ENCODE results near the gene TBC1D3B. TPM values are rescaled to one million over a fixed set of nuclear protein-coding genes. Genes with fewer than 3 reads are reported as not detected.
"Not testable (repeated sequence)": the region's sequence is repeated elsewhere in the genome, so short reads cannot be mapped to it uniquely, and the experiment has no call there.

Gene TBC1D3B
- total RNA-seq, 1 experiment from 2014 or later, result not detected

DNA sequence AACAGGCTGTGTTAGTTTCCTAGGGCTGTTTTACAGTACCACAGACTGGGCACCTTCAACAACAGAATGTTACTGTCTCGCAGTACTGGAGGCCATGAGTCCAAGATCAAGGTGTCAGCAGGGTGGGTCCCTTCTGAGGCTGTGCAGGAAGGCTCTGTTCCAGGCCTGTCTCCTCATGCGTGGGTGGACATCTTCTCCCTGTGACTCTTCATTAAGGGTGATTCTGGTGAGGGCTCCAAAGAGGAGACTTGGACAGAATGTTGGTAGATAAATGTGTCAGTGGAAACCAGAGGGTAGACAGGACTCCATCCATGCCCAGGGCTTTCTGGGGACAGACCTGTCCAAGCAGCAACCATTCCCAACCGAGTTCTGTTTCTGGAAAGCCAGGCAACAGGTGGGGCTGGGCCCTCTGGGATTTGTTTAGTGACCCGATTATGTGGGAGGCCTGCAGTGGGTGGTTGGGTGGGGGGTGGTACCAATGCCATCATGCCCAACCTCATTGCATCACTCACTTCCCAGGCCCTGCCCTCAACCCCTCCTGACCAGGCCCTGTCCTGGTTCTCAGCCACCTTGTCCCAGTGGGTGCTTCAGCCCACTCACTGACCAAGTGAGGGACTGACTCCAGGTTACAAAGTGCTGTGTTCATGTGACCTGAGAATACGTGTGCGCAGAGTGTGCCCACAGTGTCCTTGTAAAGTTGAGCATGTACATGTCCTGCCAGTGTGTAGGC, 5.2 kb upstream of the TBC1D3B start:
- not testable (repeated sequence) for DNase-seq (ENCODE audit: low read depth)

DNA sequence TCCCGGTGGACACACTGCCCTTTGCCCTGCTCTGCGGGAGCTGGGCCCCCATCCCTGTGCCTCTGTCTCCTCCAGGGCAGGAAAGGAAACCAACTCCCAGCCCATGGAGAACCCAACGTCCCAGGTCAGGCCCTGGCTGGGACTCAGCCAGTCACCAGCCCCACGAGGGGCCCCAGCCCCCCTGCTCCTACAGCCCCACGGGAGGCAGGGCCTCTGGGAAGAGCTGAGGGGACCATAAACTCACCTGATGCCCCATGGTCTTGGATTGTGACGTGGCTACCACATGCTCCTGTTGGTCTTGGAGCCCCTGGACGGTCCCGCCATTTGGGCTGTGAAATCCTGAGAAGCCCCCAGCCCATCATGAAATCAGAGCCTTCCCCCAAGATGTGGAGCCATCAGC, 7.6 kb downstream of the TBC1D3B start:
- DNase-seq (ENCODE audit: low read depth), result not testable (repeated sequence)

DNA sequence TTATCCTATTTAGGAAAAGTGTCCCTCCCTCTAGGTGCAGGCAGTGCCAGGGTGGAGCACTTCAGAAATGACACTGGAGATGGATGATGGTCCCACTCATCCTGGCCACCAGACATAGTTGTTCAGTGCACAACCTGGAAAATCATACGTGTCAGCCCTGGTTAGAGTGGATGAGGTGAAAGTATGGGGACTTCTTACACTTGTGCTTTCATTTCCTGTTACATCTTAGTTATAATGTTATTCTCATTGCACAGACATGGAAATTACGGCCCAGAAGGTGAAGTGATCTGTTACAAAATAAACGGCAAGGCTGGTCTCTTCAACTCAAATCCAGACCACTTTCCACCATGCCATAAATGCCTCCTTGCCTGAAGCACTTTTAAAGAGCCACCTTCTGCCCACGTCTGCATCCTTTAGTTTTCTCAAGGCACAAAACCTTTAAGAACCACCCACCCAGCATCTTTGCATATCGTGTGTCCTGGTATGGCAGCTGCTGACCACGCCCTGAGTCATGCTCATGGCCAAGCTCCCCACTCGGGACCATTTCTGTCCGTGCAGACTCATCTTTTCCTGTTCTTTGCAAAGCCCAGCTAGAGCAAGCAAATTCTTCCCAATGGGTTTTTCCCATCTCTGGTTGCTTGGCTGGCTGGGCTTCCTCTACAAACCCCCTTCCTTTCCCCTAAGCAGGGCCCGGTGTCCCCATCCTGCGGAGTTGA, 22.4 kb downstream of the TBC1D3B start:
- DNase-seq (ENCODE audit: low read depth), result no peak

DNA sequence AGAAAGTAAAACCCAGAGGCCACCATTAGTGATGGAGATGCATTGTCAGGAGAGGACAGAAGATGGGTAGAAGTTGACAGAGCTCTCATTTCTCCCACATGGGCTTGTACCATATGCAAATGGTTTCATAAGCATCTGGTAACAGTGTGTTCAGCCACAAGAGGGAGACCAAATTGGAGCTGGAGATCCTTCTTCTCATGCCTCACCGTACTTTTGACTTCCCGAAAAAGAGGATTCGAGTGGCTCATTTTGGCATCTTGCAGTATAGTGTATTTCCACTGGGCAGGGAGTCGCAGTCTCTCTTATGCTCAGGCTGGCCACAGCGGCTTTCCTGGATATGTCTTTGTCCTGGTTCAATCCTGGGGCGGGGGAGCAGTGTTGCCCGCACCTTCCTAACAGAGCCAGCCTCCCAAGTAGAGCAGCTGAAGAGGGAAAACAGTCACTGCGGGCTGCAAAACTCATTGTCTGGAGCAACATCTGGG, 23.8 kb downstream of the TBC1D3B start:
- no peak for DNase-seq (ENCODE audit: low read depth)

DNA sequence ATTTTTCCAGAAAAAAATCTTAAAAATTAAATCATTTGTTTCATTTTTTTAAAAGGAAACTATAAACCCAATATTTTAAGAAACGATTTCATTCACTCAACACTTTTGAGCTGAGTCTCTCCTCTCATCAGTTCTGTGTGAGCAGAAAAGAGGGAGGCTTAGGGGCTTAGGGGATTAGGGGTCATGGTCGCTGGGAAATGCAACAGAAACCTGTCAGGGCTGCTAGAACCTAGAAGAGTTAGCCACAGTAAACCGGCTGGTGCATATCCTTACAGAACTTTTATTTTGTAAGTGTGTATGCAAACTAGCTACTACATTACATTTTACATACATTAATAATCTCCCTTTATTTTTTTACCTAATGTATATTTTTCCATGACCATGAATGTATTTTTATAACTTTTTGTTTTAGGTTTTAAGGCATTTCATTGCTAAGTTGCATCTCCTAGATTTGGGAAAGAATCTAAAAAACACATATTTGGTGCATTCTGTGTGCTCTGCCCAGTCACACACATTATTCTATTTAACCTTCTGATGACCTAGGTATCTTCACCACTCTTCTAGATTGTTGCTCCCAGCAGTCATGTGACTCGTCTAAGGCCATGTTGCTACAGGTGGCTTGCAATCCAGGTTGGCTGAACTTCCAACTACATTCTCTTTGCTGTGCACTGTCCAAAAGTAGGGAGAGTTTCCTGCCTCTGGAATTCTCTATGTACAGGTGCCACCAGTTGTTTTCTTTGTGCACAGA, 24.4 kb downstream of the TBC1D3B start:
- no peak for DNase-seq (ENCODE audit: low read depth)

DNA sequence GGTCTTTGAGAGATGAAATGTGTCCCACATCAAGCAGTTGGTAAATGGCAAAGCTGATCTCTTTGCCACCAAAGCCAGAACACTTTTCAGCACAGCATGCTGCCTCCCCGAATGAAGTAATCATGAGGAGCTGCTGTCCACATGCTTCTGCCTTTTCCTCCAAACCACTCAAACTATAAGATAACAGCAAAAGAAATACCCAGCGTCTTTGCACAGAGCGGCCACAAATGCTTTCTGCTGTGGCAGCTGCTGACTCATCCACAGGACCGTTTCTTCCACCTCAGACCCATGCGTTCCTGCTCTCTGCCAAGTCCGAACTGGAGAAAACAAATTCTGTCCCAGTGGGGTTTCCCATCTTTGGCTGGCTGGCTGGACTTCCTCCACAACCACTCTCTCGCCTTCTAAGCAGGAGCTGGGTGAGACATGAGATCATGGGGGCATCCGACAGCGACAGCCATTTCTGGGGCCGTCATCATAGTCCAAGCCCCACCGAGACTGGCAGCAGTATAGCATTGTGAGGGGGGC, 27.1 kb downstream of the TBC1D3B start:
- DNase-seq (ENCODE audit: low read depth), result peak; percentile 72

DNA sequence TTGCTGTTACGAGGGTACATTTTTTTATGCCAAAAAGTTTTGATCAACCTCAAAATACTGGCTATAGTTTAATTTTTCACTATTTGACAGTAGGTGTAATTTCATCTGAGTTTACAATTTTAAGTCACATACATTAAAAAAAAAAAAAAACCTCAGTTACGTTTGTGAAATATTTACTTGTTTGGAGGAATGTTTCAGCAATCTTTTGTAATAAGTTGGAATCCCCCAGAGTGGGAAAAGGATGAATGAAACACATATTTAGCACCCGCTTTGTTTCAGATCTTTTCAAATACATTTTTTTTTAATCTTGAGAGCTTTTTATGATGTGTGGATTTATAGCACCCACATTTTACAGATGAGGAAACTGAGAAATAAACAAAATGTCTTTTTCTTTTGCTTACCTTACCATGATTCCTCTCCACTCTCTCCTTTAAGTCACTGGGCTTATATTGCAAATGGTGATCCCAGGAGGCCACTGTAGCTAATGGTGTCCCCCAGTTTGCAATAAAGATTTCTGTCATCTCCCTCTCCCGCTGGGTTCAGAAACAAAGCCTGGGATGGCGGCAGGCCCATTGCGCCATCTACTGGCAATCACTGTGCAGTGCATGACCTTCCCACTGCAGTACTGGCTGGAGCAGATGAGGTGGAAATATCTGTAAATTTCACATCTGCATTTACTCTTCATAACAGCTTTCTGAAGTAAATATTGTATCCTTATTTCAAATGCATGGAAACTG, 27.7 kb downstream of the TBC1D3B start:
- peak; percentile 67 for DNase-seq (ENCODE audit: low read depth)

DNA sequence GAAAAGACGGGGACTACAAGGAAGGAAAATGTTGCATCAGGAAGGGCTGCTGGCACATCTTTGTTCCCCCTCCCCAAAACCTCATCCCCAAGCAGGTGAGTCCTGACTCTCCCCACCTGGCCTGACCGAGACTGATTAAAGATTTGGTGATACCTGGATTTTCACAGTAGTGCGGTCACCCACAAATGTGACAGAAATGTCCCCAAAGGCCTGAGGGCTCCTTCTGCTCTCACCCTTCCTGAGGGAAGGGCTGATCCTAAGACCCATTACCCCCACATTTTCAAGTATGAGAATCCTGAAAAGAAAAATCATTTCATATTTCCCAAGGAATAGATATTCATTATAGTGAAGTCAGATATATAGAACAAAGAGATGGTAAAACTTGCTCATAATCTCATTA, 28.8 kb downstream of the TBC1D3B start:
- DNase-seq (ENCODE audit: low read depth), result no peak

DNA sequence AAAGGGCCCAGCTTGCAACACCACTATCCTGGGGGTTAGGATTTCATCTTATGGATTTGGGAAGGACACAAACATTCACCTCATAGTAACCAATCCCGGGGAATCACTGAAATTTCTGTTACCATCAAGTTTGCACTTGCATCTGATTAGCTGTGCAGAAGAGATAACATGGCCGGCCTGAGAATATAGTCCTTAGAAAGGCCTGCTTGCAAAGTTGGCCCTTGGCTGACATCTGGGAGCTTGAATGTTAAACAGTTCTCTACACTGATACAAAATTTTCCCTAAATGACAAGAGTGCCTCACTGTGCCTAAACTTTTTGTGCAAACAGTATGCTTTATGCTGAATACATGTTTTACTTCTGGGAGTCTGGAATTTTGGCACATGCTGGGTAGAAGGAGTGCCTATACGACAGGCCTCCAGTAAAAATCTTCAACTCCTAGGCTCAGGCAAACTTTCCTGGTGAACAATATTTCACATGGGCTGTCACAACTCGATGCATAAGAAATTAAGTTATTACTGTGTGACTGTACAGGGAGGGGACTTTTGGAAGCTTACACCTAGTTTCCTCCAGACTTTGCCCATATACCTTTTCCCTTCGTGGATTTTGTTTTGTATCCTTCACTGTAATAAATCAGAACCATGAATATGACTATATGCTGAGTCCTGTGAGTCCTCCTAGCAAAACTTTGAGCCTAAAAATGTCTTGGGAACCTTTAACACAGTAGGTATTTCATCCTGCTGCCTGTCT, 31.3 kb downstream of the TBC1D3B start:
- no peak for DNase-seq (ENCODE audit: low read depth)

DNA sequence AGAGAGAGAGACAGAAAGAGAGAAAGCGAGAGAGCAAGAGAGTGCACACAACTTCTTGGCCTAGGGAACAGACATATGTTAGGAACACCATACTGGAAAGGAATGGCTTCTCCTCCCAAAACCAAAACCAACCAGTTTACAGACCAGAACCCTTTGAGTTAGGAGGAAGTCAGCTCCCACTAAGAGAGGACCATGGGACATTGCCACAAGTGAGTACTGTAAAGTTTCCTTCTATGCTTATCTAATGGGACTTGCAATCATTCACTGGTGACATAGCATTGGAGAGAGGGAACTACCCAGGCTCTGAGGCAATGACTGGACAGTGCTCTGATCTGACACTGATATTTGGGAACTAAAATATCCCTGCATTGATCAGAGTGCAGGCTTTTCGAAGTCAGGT, 32.4 kb downstream of the TBC1D3B start:
- DNase-seq (ENCODE audit: low read depth), result no peak

DNA sequence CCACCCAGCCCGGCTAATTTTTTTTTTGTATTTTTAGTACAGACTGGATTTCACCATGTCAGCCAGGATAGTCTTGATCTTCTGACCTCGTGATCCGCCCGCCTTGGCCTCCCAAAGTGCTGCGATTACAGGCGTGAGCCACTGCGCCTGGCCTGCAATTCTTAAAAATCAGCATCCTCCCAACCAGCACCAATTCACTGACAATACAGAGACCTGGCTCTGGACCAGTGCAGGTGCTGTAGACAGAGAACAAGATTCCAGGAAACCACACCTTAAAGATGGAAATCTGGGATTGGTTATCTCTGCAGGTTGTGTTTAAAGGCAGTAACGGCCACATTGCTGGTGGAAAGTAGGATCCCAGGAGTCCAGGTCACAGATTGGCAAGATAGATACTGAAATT, 33.6 kb downstream of the TBC1D3B start:
- no peak for DNase-seq (ENCODE audit: low read depth)

DNA sequence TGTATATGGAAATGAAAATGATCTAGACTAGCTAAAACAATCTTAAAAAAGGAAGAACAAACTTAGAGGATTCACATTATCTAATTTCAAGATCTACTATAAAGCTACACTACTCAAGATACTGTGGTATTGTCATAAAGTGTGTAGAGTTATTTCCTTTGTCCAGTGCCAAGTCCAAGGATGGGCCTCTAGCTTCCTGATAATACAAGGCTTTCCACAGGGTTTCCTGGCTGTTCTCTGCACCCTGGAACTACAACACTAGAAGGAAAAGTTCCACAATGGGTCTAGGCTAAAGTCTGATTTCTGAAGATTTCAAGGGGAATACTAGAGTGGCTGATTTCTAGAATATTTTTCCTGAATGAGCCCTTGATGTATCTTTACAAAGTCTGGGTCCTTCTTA, 34.2 kb downstream of the TBC1D3B start:
- no peak for DNase-seq (ENCODE audit: low read depth)

DNA sequence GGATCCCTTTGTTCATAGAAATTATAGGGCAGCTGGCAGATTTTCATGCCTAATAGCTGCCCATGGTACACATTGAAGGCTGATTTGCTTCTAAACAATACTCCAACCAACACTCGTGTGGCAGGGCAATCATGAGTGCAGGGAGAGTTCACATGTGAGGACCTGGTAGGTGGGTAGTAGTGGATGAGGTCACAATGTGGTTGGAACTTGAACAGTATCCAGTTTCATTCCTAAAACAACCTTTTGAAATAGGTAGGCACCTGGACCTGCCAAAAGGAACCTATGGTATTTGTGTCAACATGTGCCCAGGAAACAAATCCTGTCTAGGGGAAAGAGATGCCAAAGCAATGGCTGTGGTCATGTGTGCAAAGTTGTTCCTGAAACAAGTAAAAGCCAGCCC, 40.0 kb downstream of the TBC1D3B start:
- DNase-seq (ENCODE audit: low read depth), result no peak

DNA sequence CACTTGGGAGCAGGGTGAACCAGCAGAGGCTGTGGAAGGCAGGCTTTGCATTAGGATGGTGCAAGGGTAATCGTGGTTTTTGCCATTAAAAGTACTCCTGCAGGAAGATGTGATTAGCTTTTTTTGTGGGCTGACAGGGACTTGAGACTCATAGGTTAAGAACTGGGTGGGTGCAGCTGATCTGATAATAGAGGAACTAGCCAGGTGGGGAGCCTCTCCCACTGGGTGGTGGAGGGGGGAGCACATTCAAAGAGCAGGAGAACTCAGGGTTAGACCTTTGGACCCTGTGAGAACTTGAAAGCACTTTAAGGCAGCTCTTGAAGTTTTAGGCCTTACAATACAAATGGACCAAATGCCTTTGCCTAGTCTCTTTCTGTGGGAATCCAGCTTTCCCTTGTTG, 40.4 kb downstream of the TBC1D3B start:
- DNase-seq (ENCODE audit: low read depth), result no peak

DNA sequence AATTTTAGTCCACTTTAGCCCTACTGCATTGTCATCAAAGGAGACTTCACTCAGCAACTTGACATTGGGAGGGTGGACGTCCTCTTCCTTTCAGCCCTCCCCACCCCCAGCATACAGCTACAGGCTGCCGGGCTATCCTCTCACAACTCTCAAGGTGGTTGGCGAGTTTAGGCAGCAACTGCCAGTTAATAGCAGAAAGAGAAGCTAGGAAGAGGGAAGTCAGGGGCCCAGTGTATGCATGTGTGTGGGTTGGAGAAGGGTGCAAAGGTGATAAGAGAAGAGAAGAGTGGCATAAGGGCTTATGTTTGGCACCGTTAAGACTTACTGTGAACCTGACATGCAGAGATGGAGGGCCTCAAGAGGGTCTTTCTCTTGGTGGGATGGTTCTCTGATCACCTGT, 41.0 kb downstream of the TBC1D3B start:
- no peak for DNase-seq (ENCODE audit: low read depth)

DNA sequence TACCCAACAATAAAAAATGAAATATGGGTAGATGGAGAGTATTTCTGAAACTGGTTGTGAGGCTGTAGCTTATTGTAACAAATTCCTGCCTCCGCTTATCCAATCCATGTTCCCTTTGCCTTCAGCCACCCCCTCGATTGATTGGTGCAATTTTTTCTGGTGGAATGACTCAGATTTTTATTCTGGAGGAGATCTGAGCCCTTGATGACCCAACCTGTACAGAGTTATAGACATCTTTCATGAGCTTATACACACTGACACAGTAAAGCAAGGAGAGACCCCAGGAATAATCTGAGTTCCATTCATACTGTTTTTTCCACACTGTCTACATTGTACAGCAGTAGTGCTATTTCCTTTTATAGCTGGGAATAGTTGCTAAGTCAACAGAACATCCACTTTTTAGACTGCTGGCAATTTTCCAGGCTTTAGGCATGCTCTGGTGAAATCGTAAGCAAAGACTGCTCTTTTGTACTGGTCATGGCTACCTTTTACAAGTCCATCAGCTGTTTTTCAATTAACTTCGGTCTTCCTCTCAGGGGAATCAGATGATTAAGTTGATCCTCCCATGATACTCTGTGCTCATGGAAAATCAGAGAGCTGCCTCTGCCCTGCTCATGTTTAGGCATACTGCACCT, 42.7 kb downstream of the TBC1D3B start:
- DNase-seq (ENCODE audit: low read depth), result no peak

DNA sequence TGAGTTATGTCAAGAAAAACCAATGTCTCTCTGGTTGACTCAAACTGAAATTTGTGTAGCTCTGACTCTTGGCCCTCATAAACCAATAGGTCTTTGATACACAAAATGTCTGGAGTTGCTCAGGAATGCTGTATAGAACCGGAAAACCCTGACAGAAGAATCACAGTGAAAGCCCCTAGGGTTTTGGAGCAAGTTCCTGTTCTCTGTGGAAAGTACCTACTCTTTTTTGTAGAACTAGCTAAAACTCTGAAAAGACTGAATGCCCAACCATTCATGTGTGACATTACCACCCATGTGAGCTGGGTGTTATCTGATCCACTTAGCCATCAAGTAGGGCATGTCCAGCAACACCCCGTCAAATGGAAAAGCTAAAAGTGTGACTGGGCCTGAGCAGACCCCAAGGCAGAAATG, 44.0 kb downstream of the TBC1D3B start:
- DNase-seq (ENCODE audit: low read depth), result no peak

DNA sequence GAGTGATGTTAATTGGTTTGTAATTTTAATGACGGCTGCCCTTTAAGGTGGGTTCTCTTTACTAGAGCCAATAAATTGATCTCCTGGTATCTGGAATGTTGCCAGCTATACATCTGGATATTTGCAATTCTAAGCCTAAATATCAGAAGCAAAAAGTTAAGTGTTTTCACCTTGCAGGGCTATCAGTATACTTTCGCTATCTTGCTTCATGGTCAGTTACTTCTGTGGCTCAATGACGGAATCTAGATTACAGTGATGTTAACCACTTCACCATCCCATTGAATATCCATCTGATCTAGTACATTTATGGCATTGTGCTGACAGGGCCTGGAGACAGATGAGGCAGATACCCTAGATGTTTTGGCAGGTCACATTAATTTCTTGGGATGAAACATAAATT, 44.5 kb downstream of the TBC1D3B start:
- no peak for DNase-seq (ENCODE audit: low read depth)

DNA sequence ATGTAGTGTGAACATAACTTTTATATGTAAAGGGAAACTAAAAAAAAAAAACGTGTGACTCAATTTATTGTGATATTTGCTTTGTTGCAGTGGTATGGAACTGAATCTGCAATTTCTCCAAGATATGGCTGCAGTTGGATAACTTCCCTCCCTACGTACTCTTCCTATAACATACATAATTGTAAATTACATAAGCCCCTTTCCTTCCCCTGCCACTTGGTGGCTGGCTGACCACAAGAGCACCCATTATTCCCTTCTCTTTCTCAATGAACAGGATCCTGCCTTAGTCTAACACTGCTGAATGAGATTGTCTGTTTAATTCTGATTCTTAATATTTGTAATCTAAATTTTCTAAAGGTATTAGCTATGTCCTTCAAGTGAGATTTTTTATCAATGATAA, 45.0 kb downstream of the TBC1D3B start:
- DNase-seq (ENCODE audit: low read depth), result no peak

DNA sequence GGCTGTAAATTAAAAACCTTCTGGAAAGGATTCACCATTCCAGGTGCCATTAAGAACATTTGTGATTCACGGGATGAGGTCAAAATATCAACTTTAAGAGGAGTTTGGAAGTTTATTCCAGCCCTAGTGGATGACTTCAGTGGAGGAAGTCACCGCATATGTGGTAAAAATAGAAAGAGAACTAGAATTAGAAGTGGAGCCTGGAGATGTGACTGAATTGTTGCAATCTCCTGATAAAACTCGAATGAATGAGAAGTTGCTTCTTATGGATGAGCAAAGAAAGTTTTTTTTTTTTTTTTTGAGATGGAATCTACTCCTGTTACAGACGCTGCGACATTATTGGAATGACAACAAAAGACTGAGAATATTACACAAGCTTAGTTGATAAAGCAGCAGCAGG, 46.1 kb downstream of the TBC1D3B start:
- no peak for DNase-seq (ENCODE audit: low read depth)

All from Daoy (cell line).